Loucy (cell line): ENCODE data around the gene MAST4.

ENCODE experiments used
- H2AFZ ChIP-seq: fragments of 200-600 bp; sonication (generic); 2 replicates; pipeline ENCODE4 v1.6.0; 2016; ENCODE audit warnings: antibody characterized with exemption, mild to moderate bottlenecking, low read length, moderate library complexity
- H3F3A ChIP-seq: fragments of 200-600 bp; 2 replicates; pipeline ENCODE4 v1.6.0; 2016; ENCODE audit warnings: antibody characterized with exemption, low read depth, mild to moderate bottlenecking
- H3K27me3 ChIP-seq: fragments of 200-600 bp; sonication (generic); 2 replicates; pipeline ENCODE4 v1.6.1; 2014; ENCODE audit warnings: low read length, mild to moderate bottlenecking; ENCODE audit not compliant: insufficient read depth, poor library complexity, severe bottlenecking
- H3K36me3 ChIP-seq: fragments of 200-600 bp; sonication (generic); 2 replicates; pipeline ENCODE4 v1.6.1; 2016; ENCODE audit warnings: low read length; ENCODE audit not compliant: insufficient read depth
- H3K4me1 ChIP-seq: fragments of 200-600 bp; sonication (generic); 2 replicates; pipeline ENCODE4 v1.5.1; 2014; ENCODE audit warnings: low read length, mild to moderate bottlenecking; ENCODE audit not compliant: insufficient read depth, poor library complexity, severe bottlenecking
- H3K4me2 ChIP-seq: fragments of 200-600 bp; sonication (generic); 2 replicates; pipeline ENCODE4 v1.6.0; 2014; ENCODE audit warnings: antibody characterized with exemption, low read length, low read depth, mild to moderate bottlenecking; ENCODE audit not compliant: poor library complexity, severe bottlenecking
- H3K4me3 ChIP-seq: fragments of 200-600 bp; sonication (generic); 2 replicates; pipeline ENCODE4 v1.5.1; 2014; ENCODE audit warnings: low read length, mild to moderate bottlenecking, mixed read lengths; ENCODE audit not compliant: poor library complexity, severe bottlenecking
- H3K79me2 ChIP-seq: fragments of 200-600 bp; sonication (generic); 2 replicates; pipeline ENCODE4 v1.6.1; 2014; ENCODE audit warnings: low read length; ENCODE audit not compliant: insufficient read depth
- H3K9ac ChIP-seq: fragments of 200-600 bp; sonication (generic); 2 replicates; pipeline ENCODE4 v1.6.0; 2014; ENCODE audit warnings: mild to moderate bottlenecking, low read depth, low read length, moderate library complexity; ENCODE audit not compliant: poor library complexity, severe bottlenecking
- H3K9me2 ChIP-seq: fragments of 200-600 bp; sonication (generic); replicated peaks from 2 replicates; pipeline ENCODE4 v1.6.1; 2016; ENCODE audit warnings: low read depth, low read length, mixed read lengths
- H3K9me3 ChIP-seq: fragments of 200-600 bp; sonication (generic); 2 replicates; pipeline ENCODE4 v1.6.1; 2014; ENCODE audit warnings: mild to moderate bottlenecking, antibody characterized with exemption, low read length, low read depth; ENCODE audit not compliant: insufficient read depth
- H4K20me1 ChIP-seq: fragments of 200-600 bp; sonication (generic); 2 replicates; pipeline ENCODE4 v1.6.0; 2014; ENCODE audit warnings: antibody characterized with exemption, low read length, mild to moderate bottlenecking; ENCODE audit not compliant: insufficient read depth, poor library complexity, severe bottlenecking
- CTCF ChIP-seq: fragments of 200-600 bp; sonication (generic); conservative IDR thresholded peaks from 2 replicates; pipeline ENCODE4 v1.5.1; 2014; ENCODE audit warnings: mild to moderate bottlenecking, antibody characterized with exemption, low read length
- EZH2phosphoT487 ChIP-seq: fragments of 200-600 bp; IDR thresholded peaks from 2 replicates; pipeline ENCODE4 v1.6.1; 2018; ENCODE audit warnings: antibody characterized with exemption, mild to moderate bottlenecking, moderate library complexity, borderline replicate concordance

The MAST4 gene

GRCh38 chr5:66877843-66878242, 281.6 kb downstream of the MAST4 start:
- no peaks in the 10 kb centered on the region for H3K9me3 ChIP-seq
- H3K4me2 ChIP-seq = no peak overlapping the region
- no peaks in the 10 kb centered on the region for H3F3A ChIP-seq
- no peaks in the 10 kb centered on the region for H3K27me3 ChIP-seq
- H3K36me3 ChIP-seq = no peaks in the 10 kb centered on the region
- no peak overlapping the region for H2AFZ ChIP-seq
- H3K9me2 ChIP-seq = no peaks in the 10 kb centered on the region
- no peak overlapping the region for H3K4me3 ChIP-seq
- no peak overlapping the region for H3K9ac ChIP-seq
- no peak for TF ChIP-seq CTCF
- no peak for TF ChIP-seq EZH2phosphoT487
- H4K20me1 ChIP-seq = no peaks in the 10 kb centered on the region
- no peaks in the 10 kb centered on the region for H3K4me1 ChIP-seq
- no peaks in the 10 kb centered on the region for H3K79me2 ChIP-seq

GRCh38 chr5:66880401-66880800, 284.2 kb downstream of the MAST4 start:
- no peak overlapping the region for H2AFZ ChIP-seq
- H3K4me2 ChIP-seq = no peak overlapping the region
- H3K4me3 ChIP-seq = no peak overlapping the region
- no peaks in the 10 kb centered on the region for H3F3A ChIP-seq
- no peaks in the 10 kb centered on the region for H4K20me1 ChIP-seq
- no peaks in the 10 kb centered on the region for H3K9me3 ChIP-seq
- no peaks in the 10 kb centered on the region for H3K36me3 ChIP-seq
- TF ChIP-seq EZH2phosphoT487 = no peak
- no peak for TF ChIP-seq CTCF
- no peaks in the 10 kb centered on the region for H3K9me2 ChIP-seq
- H3K79me2 ChIP-seq = no peaks in the 10 kb centered on the region
- no peak overlapping the region for H3K9ac ChIP-seq
- H3K27me3 ChIP-seq = no peaks in the 10 kb centered on the region
- H3K4me1 ChIP-seq = no peaks in the 10 kb centered on the region

GRCh38 chr5:66881480-66882161, 285.4 kb downstream of the MAST4 start:
- Histone ChIP-seq H3K79me2 (no peaks in the 10 kb centered on the region), H3K9ac (no peak overlapping the region), H2AFZ (no peak overlapping the region), H3F3A (no peaks in the 10 kb centered on the region), H3K4me2 (no peak overlapping the region), H3K9me3 (no peaks in the 10 kb centered on the region), H3K27me3 (no peaks in the 10 kb centered on the region), H3K36me3 (no peaks in the 10 kb centered on the region), H3K4me3 (no peak overlapping the region), H3K4me1 (no peaks in the 10 kb centered on the region), H4K20me1 (no peaks in the 10 kb centered on the region), H3K9me2 (no peaks in the 10 kb centered on the region)
- no peak for TF ChIP-seq CTCF
